GM12878 (cell line): ENCODE measurements around the gene HSD17B2. TPM values are rescaled to one million over a fixed set of nuclear protein-coding genes. Genes with fewer than 3 reads are reported as not detected.

Experiments used
- ATAC-seq: fragments of 200-7000 bp; cut with Tn5 transposase; 3 replicates; pipeline ENCODE4 v1.9.1; 2020; ENCODE audit warnings: mild to moderate bottlenecking, moderate library complexity
- BruUV-seq: library from RNA; stranded (reverse); fragments of 400-500 nt; replicated peaks from 2 replicates; lab custom pipeline; 2021; lab: Mats Ljungman, UMichigan
- CTCF ChIA-PET: fragments of 300-600 bp; sonication (Branson Sonifier 250); formaldehyde crosslinking; extraction: SDS; loops from one replicate; lab custom pipeline; 2021; ENCODE audit warnings: inconsistent platforms; lab: Yijun Ruan, JAX
- POLR2A ChIA-PET: fragments of 350-600 bp; formaldehyde crosslinking; extraction: SDS; loops from one replicate; lab custom pipeline; 2021; ENCODE audit warnings: inconsistent platforms; lab: Charles Lee
- RAD21 ChIA-PET: fragments of 300-600 bp; sonication (Branson Sonifier 250); formaldehyde crosslinking; loops from one replicate; lab custom pipeline; 2023; ENCODE audit warnings: antibody characterized with exemption; ENCODE audit not compliant: unreplicated experiment; lab: Charles Lee
- SMC1A ChIA-PET: fragments of 300-600 bp; sonication (Branson Sonifier 250); formaldehyde crosslinking; loops from one replicate; lab custom pipeline; 2023; ENCODE audit not compliant: unreplicated experiment, uncharacterized antibody; lab: Charles Lee
- DNase-seq: peaks from one replicate; pipeline ENCODE4 v3.0.0-alpha.2; 2011; ENCODE audit warnings: low read depth, low spot score
- FAIRE-seq: peaks from 3 replicates; lab custom pipeline; 2011; peaks lifted over from hg19 to GRCh38; lab: Jason Lieb, UNC
- H2AFZ ChIP-seq: 2 replicates; pipeline ENCODE4 v1.6.0; 2011; ENCODE audit warnings: low read depth, low read length, control low read depth; ENCODE audit not compliant: control insufficient read depth
- H3K27ac ChIP-seq: 2 replicates; pipeline ENCODE4 v1.5.1; 2011; ENCODE audit warnings: control low read depth; ENCODE audit not compliant: control insufficient read depth, insufficient read depth
- H3K27me3 ChIP-seq, 2 experiments: replicated peaks in 1 of 2; 2 replicates each; pipeline versions ENCODE4 v1.6.0 to v1.6.1; 2011; ENCODE audit warnings: low read length in 1 of 2; ENCODE audit not compliant: control insufficient read depth in 2 of 2, insufficient read depth in 2 of 2
- H3K36me3 ChIP-seq, 2 experiments: 2 replicates each; pipeline ENCODE4 v1.5.1; 2011; ENCODE audit warnings: low read length in 1 of 2; ENCODE audit not compliant: control insufficient read depth in 2 of 2, insufficient read depth in 2 of 2
- H3K4me1 ChIP-seq: 2 replicates; pipeline ENCODE4 v1.6.1; 2011; ENCODE audit warnings: mild to moderate bottlenecking, low read length, moderate library complexity, mixed read lengths; ENCODE audit not compliant: control insufficient read depth, insufficient read depth
- H3K4me2 ChIP-seq: 2 replicates; pipeline ENCODE4 v1.6.0; 2011; ENCODE audit warnings: control low read depth; ENCODE audit not compliant: control insufficient read depth, insufficient read depth
- H3K4me3 ChIP-seq: fragments of 200-600 bp; sonication (generic); 2 replicates; pipeline ENCODE4 v1.5.1; 2016
- H3K79me2 ChIP-seq: 2 replicates; pipeline ENCODE4 v1.6.0; 2011; ENCODE audit warnings: low read length; ENCODE audit not compliant: control insufficient read depth, insufficient read depth
- H3K9ac ChIP-seq: 2 replicates; pipeline ENCODE4 v1.8.0; 2011; ENCODE audit warnings: low read length, control low read depth, mixed read lengths; ENCODE audit not compliant: control insufficient read depth, insufficient read depth
- H3K9me3 ChIP-seq: replicated peaks from 3 replicates; pipeline ENCODE4 v1.5.1; 2011; ENCODE audit warnings: mild to moderate bottlenecking, low read length; ENCODE audit not compliant: control insufficient read depth, insufficient read depth
- H4K20me1 ChIP-seq: 2 replicates; pipeline ENCODE4 v1.6.0; 2011; ENCODE audit not compliant: control insufficient read depth, insufficient read depth
- ATF2 ChIP-seq: IDR thresholded peaks from 2 replicates; pipeline ENCODE4 v1.6.1; 2012; ENCODE audit warnings: low read length, inconsistent platforms
- CBX5 ChIP-seq: sonication (generic); IDR thresholded peaks from 2 replicates; pipeline ENCODE4 v1.6.1; 2016; ENCODE audit warnings: low read depth, moderate library complexity, mild to moderate bottlenecking, inconsistent platforms
- CHD1 ChIP-seq: IDR thresholded peaks from 2 replicates; pipeline ENCODE4 v1.6.1; 2012; ENCODE audit warnings: low read depth, low read length, improper control_type of control experiment
- CHD4 ChIP-seq: fragments of 200-600 bp; sonication (generic); IDR thresholded peaks from 2 replicates; pipeline ENCODE4 v1.6.1; 2016; ENCODE audit warnings: mild to moderate bottlenecking
- CREM ChIP-seq: IDR thresholded peaks from 2 replicates; pipeline ENCODE4 v1.6.1; 2014; ENCODE audit warnings: antibody characterized with exemption, low read depth
- HDAC2 ChIP-seq: fragments of 200-600 bp; sonication (generic); IDR thresholded peaks from 2 replicates; pipeline ENCODE4 v1.6.1; 2017
- HDGF ChIP-seq: fragments of 450-650 bp; IDR thresholded peaks from 2 replicates; pipeline ENCODE4 v1.6.1; 2016; ENCODE audit warnings: antibody characterized with exemption
- IKZF1 ChIP-seq: fragments of 450-650 bp; conservative IDR thresholded peaks from 2 replicates; pipeline ENCODE4 v1.6.1; 2017; ENCODE audit warnings: antibody characterized with exemption, mild to moderate bottlenecking
- IRF4 ChIP-seq: IDR thresholded peaks from 2 replicates; pipeline ENCODE4 v1.6.1; 2011; ENCODE audit warnings: low read depth, low read length
- KAT2A ChIP-seq: conservative IDR thresholded peaks from 2 replicates; pipeline ENCODE4 v1.6.1; 2011; ENCODE audit warnings: low read depth, low read length; ENCODE audit not compliant: control insufficient read depth
- KLF5 ChIP-seq: fragments of 450-650 bp; IDR thresholded peaks from 2 replicates; pipeline ENCODE4 v1.6.1; 2014; ENCODE audit warnings: mild to moderate bottlenecking; ENCODE audit not compliant: partially characterized antibody
- NR2C1 ChIP-seq: fragments of 450-650 bp; IDR thresholded peaks from 2 replicates; pipeline ENCODE4 v1.6.1; 2017; ENCODE audit warnings: antibody characterized with exemption, mild to moderate bottlenecking, moderate library complexity
- PKNOX1 ChIP-seq: fragments of 450-650 bp; IDR thresholded peaks from 2 replicates; pipeline ENCODE4 v1.6.1; 2016; ENCODE audit warnings: mild to moderate bottlenecking
- POLR2AphosphoS5 ChIP-seq: IDR thresholded peaks from 2 replicates; pipeline ENCODE4 v1.6.1; 2011; ENCODE audit warnings: mild to moderate bottlenecking, low read length, inconsistent platforms
- SIX5 ChIP-seq: IDR thresholded peaks from 2 replicates; pipeline ENCODE4 v1.6.1; 2011; ENCODE audit warnings: mild to moderate bottlenecking, low read depth, low read length, moderate library complexity; ENCODE audit not compliant: severe bottlenecking
- SP1 ChIP-seq: IDR thresholded peaks from one replicate; pipeline ENCODE4 v1.6.1; 2011; ENCODE audit warnings: low read depth, low read length
- TCF7 ChIP-seq: IDR thresholded peaks from 2 replicates; pipeline ENCODE4 v1.6.1; 2014; ENCODE audit warnings: antibody characterized with exemption, borderline replicate concordance
- ZNF274 ChIP-seq: IDR thresholded peaks from one replicate; pipeline ENCODE4 v1.8.0; 2011; ENCODE audit not compliant: insufficient read length, insufficient read depth
- ZNF384 ChIP-seq: IDR thresholded peaks from 2 replicates; pipeline ENCODE4 v1.6.1; 2012; ENCODE audit warnings: low read depth, mild to moderate bottlenecking, low read length, improper control_type of control experiment, borderline replicate concordance
- WGBS: methylation state at CpG from one replicate; pipeline ENCODE4 v1.1.6; 2016; ENCODE audit warnings: low lambda C conversion rate; ENCODE audit not compliant: insufficient replicate concordance, insufficient coverage; ENCODE audit errors: missing lambda C conversion rate; 5-methylcytosine and 5-hydroxymethylcytosine counted together
- in situ Hi-C: fragments of 300-500 bp; cut with MboI; formaldehyde crosslinking; loops from 9 replicates; pipeline ENCODE4 v1.14.3; 2018; ENCODE audit warnings: mixed read lengths
- intact Hi-C: fragments of 100-400 bp; cut with micrococcal nuclease; formaldehyde crosslinking; loops from one replicate; pipeline ENCODE4 v1.14.2; 2022; ENCODE audit not compliant: unreplicated experiment
- polyA plus RNA-seq, 11 experiments: library from polyadenylated mRNA; depleted of rRNA in 4 of 11; unstranded in 6 of 11; stranded (reverse) in 5 of 11; fragments of >200 nt; fragmentation: Nextera tagmentation in 4 of 11; fragmentation: Illumina TruSeq in 1 of 11; extraction: Ambion mirVana in 4 of 11; extraction: Trizol in 1 of 11; gene quantifications; 1 replicate in 1 of 11; 2 replicates in 10 of 11; pipeline versions ENCODE4 v1.2.1 to v1.2.3, GENCODE V29; 2011 to 2016; ENCODE audit warnings: inconsistent platforms in 2 of 11, missing spikeins in 2 of 11, low read depth in 1 of 11
- total RNA-seq, 4 experiments: library from RNA; depleted of rRNA in 3 of 4; stranded (reverse); fragments of >200 nt in 3 of 4; fragmentation: Illumina TruSeq in 1 of 4; extraction: Trizol in 1 of 4; gene quantifications; 2 replicates each; pipeline versions ENCODE4 v1.2.1 to v1.2.3, GENCODE V29; 2013 to 2021

The HSD17B2 gene
- total and polyA plus RNA-seq, 10 of the 15 experiments (the other 5 are each of a cell fraction or from before 2014, with no cell fraction given) = not detected

- intact Hi-C loops (loop anchor here (1.0 kb wide), 1 partner anchor 172 kb away; no protein-coding TSS in a partner anchor), in situ Hi-C loops (no loop called here)
- Histone ChIP-seq H3K79me2 (no peaks in the 10 kb centered on the region), H3K27me3 (no peaks in the 10 kb centered on the region), H3K4me1 (no peaks in the 10 kb centered on the region), H3K9ac (no peak overlapping the region), H4K20me1 (no peaks in the 10 kb centered on the region), H3K4me3 (no peak overlapping the region), H3K27ac (no peak overlapping the region), H3K9me3 (no peaks in the 10 kb centered on the region), H2AFZ (no peak overlapping the region), H3K4me2 (no peak overlapping the region), H3K36me3 (no peaks in the 10 kb centered on the region)
- WGBS = 52% methylated on average over 7 of the region's 7 CpGs
- FAIRE-seq (no peak), DNase-seq (no peak), ATAC-seq (no peak)
- no TSS peak for BruUV-seq
- CTCF ChIA-PET = interaction anchor here (2.4 kb wide), 1 partner anchor 10 kb away, joined by 8 read pairs; no protein-coding TSS in a partner anchor
- SMC1A ChIA-PET = no interaction called here
- RAD21 ChIA-PET = no interaction called here
- POLR2A ChIA-PET = no interaction called here
- TF ChIP-seq SIX5 = no peak
- TF ChIP-seq HDAC2 = no peak
- no peak for TF ChIP-seq IRF4
- TF ChIP-seq IKZF1 = no peak
- no peak for TF ChIP-seq ZNF384
- no peak for TF ChIP-seq KAT2A
- no peak for TF ChIP-seq CHD4
- no peak for TF ChIP-seq POLR2AphosphoS5
- no peak for TF ChIP-seq CREM
These were observed 27.6 kb downstream of the HSD17B2 start for GRCh38 chr16:82062645-82063058.

- Histone ChIP-seq H3K27me3 (no peaks in the 10 kb centered on the region), H3K79me2 (no peaks in the 10 kb centered on the region), H3K9me3 (no peaks in the 10 kb centered on the region), H3K4me1 (no peaks in the 10 kb centered on the region), H3K9ac (no peak overlapping the region), H3K4me2 (no peak overlapping the region), H4K20me1 (no peaks in the 10 kb centered on the region), H3K27ac (no peak overlapping the region), H3K36me3 (no peaks in the 10 kb centered on the region), H3K4me3 (no peak overlapping the region), H2AFZ (no peak overlapping the region)
- 3% methylated on average over 5 of the region's 5 CpGs for WGBS
- ATAC-seq (no peak), DNase-seq (no peak), FAIRE-seq (no peak)
- in situ Hi-C loops = no loop called here
- RAD21 ChIA-PET = no interaction called here
- intact Hi-C loops = no loop called here
- BruUV-seq = no TSS peak
- POLR2A ChIA-PET = no interaction called here
- CTCF ChIA-PET = no interaction called here
- SMC1A ChIA-PET = no interaction called here
- TF ChIP-seq IRF4 (no peak), SP1 (no peak), CHD1 (no peak), NR2C1 (no peak), PKNOX1 (no peak), TCF7 (no peak), KLF5 (no peak), ZNF274 (no peak), HDGF (no peak), ATF2 (no peak), IKZF1 (no peak), CBX5 (no peak)
These were observed 28.5 kb downstream of the HSD17B2 start for GRCh38 chr16:82063456-82064082.
